Measurements from ENCODE around the gene UBTF.
A peak's percentile ranks its signal among the peaks of the same experiment; 100 is the strongest.

UBTF gene

DNA sequence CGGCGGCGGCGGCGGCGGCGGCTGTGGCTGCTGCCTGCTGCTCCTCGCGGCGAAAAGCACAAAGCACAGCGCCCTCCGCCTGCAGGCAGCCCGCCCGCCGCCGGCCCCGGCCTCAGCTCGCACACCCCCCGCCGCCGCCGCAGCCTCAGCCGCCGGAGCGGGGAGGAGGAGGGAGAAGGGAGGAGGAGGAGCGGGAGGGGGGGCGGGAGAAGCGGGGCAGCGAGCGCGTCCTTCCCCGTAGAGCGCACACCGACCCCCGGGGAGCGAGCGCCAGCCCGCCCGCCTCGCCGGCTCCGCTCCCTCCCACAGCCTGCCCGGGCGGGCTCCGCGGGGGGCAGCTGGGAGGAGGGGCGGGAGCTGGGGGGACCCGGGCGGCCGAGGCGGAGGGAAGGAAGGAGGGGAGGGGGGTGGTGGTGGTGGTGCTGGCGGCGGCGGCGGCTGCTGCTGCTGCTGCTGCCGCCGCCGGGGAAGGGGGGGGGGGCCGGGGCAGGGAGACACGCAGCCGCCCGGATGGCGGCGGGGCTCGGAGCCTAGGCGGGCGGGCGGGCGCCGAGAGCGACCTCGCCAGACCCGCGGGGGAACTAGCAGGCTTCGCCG lies at the start of gene UBTF:
Gene UBTF (minus strand): TSS at position 60 of the 597 bp plus-strand sequence. CDS start 1,446 bp downstream, outside the sequence.
- DNase-seq: peak; percentile 54 to 60

- no peak for DNase-seq
These were observed 49.4 kb upstream of the UBTF start for GRCh38 chr17:44268709-44269534.

DNA sequence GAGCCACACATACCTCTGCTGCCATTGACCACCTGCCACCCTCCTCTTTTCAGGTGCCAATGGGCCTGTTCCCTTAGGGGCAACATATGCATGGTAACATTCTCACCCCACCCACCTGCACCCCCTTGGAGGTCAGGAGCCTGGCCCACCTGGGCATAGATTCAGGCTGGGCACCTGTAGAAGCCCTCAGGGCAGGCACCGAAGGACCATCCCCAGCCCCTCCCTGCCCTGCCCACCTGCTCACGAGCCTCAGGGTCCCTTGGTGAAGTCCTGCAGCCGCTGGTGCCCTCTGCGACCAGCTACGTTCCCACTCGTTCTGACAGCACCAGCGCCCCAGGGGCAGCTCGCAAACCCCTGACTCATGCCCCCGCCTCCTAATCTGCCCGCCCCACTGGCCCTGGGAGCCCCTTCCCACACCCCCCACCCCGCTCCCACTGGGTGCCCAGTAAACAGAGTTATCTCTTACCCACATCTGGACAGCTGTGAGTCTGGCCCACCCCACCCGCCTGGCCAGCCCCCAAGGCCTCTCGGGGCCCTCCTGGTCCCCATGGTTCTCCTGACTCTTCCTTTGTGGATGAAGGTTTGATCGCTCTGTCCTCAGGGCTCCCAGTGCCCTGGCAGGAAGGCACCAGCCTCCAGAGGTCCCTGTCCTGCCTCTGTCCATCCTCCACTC lies 48.5 kb upstream of the UBTF start, which contains the start of gene SLC4A1:
Gene SLC4A1 (minus strand): TSS at position 318 of the 673 bp plus-strand sequence. CDS start 5,269 bp downstream, outside the sequence.
- no peak for DNase-seq

GRCh38 chr17:44267165-44267455 lies 47.6 kb upstream of the UBTF start:
- DNase-seq: no peak

DNA sequence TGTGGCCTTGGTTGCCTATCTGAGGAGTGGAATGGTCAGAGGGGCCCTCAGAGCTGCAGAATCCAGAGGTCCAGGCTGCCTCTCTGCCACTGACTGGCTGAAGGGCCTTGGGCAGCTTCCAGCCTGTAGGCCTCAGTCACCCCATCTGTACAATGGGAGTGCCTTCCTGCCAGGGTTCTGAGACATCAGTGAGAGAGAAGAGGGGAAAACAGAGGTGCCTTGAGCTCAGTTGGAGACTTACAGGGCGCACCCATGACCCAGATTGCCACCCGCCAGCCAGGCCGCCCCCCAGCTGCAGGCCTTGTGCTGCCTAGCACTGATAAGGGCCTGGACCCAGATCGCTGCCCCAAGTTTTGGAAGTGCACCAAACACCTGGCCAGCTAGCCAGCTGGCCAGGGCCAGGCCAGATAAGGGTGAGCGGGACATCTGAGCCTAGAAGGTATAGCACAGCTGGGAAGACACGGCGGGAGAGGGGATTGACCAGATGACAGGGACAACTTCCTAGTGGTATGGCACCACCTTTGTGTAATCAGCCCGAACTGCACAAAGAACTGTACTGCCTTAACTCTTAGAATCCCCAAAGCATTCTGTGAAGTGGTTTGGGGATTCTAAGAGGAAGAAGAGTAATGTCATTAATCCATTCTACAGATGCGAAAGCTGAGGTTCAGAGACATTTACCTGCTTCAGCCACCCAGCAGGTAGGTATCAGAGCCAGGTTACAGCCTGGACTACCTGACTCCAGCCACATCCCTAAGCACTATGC lies 47.1 kb upstream of the UBTF start:
- no peak for DNase-seq

- DNase-seq: no peak
These were observed 43.9 kb upstream of the UBTF start for GRCh38 chr17:44263345-44263902.

DNA sequence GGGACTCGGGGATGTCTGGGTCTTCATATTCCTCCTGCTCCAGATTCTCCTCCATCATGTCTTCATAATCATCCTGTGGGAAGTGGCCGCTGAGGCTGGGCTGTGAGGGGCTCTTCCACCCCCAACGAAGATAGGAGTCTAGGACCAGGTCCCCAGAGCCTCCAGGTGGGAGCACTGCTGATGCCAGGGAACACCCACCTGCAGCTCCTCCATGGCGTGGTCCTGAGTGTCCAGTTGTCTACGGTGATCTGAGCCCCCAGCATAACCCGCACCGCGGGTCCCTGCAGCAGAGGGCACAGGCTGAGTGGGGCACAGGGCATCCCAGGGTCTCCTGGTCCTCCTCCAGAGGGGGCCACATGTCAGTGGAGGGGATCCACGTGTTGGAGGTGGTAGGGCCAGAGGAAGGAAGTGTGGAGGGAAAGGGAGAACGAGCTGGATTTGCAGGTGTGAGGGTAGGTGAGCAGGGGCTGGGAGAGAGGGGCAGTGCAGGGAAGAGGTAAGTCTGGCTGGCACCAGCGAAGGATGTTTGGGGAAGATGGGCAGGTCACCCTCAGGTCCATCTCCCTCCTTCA lies 43.3 kb upstream of the UBTF start:
- no peak for DNase-seq

DNA sequence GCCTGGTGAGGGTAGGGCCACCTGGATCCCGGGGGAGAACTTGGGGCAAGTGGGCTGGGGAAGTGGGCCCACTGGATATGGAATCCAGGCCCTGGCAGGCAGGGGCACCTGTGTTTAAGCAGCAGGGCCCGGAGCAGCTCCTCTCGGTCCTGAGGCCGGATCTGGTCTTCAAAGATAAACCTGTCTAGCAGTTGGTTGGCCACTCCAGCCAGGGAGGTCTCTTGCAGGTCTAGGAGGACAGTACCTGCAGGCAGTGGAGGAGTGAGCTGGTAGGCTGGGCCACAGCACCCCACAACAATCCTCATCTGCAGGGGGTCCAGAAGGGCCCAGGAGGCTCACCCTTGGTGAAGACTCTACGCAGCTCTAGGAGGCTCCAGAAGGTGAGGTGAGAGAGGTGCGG lies 40.8 kb upstream of the UBTF start:
- DNase-seq: no peak

GRCh38 chr17:44258811-44259351 lies 39.4 kb upstream of the UBTF start:
- no peak for DNase-seq

GRCh38 chr17:44257815-44258760 lies 38.6 kb upstream of the UBTF start:
- no peak for DNase-seq

- no peak for DNase-seq
These were observed 37.2 kb upstream of the UBTF start for GRCh38 chr17:44256671-44257070.

- no peak for DNase-seq
These were observed 36.4 kb upstream of the UBTF start for GRCh38 chr17:44255915-44256314.

- no peak for DNase-seq
These were observed 35.1 kb upstream of the UBTF start for GRCh38 chr17:44254361-44255095.

DNA sequence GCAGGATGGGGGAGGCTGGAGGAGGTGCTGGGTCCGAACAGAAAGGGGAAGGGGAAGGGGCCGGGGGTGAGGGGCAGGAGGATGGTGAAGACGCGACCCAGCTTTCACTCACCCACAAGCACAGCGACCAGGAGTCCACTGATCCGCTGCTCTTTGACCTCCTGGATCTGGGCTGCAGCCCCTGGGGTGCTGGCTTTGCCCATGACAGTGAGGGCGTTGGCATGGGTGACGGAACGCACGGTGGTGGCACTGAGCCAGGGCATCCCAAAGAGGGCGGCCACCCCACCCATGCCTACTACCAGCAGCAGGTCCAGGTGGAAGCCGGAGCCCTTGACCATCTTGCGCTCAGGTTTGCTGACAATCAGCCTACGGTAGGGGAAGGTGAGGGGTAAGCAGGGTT lies 33.5 kb upstream of the UBTF start:
- no peak for DNase-seq

DNA sequence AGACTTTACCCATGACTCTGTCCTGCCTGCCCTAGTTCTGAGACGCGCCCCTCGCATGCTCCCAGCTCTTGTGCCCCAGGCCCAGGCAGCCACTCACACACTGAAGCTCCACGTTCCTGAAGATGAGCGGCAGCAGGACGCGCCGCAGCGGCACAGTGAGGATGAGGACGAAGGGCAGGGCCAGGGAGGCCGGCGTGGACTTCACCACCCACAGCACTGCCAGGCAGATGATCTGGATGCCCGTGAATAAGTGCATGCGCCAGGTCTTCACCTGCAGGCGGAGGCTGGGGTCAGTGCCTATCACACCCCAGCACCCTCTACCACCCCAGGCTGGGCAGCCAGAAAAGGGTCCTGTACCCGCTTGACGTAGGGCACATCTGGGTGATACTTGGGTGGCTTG lies 31.6 kb upstream of the UBTF start:
- no peak for DNase-seq

GRCh38 chr17:44249501-44250246 lies 30.2 kb upstream of the UBTF start:
- no peak for DNase-seq

DNA sequence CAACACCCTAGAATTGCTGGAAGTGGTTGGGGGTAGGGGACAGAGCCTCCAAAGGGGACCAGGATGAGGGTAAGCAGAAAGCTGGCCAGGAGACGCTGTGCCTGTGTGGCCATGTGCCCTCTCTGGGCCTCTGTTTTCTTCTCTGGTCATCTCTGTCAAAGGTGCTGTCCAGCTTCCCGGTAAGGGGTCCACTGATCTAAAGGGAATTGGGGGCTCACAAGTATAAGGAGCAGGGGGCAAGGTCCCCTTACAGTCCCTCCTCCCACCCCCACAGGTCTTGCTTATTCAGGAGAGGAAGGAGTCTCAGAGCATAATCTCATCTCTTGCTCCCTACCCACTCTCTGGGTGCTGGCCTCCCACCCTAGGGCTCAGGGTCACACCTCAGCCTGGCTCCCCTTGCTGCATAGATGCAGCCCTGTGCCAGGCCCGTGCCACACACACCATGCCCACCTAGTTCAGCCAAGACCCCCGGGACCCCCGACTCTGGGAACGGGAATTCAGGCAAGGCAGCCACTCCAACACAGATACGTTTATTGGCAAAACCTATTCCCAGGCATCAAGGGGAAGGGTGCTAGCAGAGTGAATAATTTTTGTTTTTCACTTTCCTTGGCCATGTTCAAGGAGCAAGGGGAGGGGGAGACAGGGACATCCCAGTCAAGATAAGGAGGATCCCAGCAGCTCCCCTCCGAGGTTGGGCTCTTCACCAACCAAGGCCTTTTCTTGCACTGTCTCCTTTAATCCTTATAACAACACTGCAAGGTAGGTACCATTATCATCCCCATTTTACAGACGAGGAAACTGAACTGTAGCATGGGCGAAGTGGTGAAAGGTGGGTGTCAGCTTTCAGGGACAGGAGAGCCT lies 28.6 kb upstream of the UBTF start:
- DNase-seq: no peak

GRCh38 chr17:44247440-44247841 lies 28.0 kb upstream of the UBTF start:
- no peak for DNase-seq
